KMS-11 (cell line): ENCODE measurements around the gene RPL23.

Experiments
- H2AFZ ChIP-seq: fragments of 200-600 bp; sonication (generic); 2 replicates; pipeline ENCODE4 v1.6.1; 2016; ENCODE audit warnings: antibody characterized with exemption, mixed run types, low read depth
- H3K27ac ChIP-seq: fragments of 200-600 bp; sonication (generic); 2 replicates; pipeline ENCODE4 v1.6.1; 2016; ENCODE audit warnings: mild to moderate bottlenecking, mixed run types
- H3K27me3 ChIP-seq: fragments of 200-600 bp; sonication (generic); 2 replicates; pipeline ENCODE4 v1.6.1; 2017; ENCODE audit warnings: mild to moderate bottlenecking, low read depth, mixed run types, moderate library complexity; ENCODE audit not compliant: insufficient read depth
- H3K36me3 ChIP-seq: fragments of 200-600 bp; sonication (generic); 2 replicates; pipeline ENCODE4 v1.6.1; 2017; ENCODE audit warnings: mild to moderate bottlenecking, mixed run types; ENCODE audit not compliant: insufficient read depth
- H3K4me1 ChIP-seq: fragments of 200-600 bp; sonication (generic); 2 replicates; pipeline ENCODE4 v1.6.1; 2016; ENCODE audit warnings: mild to moderate bottlenecking, low read depth, mixed run types; ENCODE audit not compliant: poor library complexity, severe bottlenecking
- H3K4me2 ChIP-seq: fragments of 200-600 bp; sonication (generic); 2 replicates; pipeline ENCODE4 v1.7.0; 2016; ENCODE audit warnings: mild to moderate bottlenecking, mixed run types
- H3K4me3 ChIP-seq: fragments of 200-600 bp; sonication (generic); IDR thresholded peaks from 2 replicates; pipeline ENCODE4 v1.6.1; 2017; ENCODE audit warnings: low read depth, low read length, mixed read lengths; ENCODE audit not compliant: insufficient read depth
- H3K79me2 ChIP-seq: fragments of 200-600 bp; sonication (generic); 2 replicates; pipeline ENCODE4 v1.6.1; 2016; ENCODE audit warnings: low read depth, mixed run types; ENCODE audit not compliant: insufficient read depth
- H3K9ac ChIP-seq: fragments of 200-600 bp; sonication (generic); 2 replicates; pipeline ENCODE4 v1.6.1; 2016; ENCODE audit warnings: mild to moderate bottlenecking, mixed run types
- H4K20me1 ChIP-seq: fragments of 200-600 bp; sonication (generic); 2 replicates; pipeline ENCODE4 v1.6.1; 2016; ENCODE audit warnings: mild to moderate bottlenecking, mixed run types; ENCODE audit not compliant: insufficient read depth
- TF ChIP-seq, protein P1 (sequence below): fragments of 200-600 bp; sonication (generic); conservative IDR thresholded peaks from 2 replicates; pipeline ENCODE4 v1.6.1; 2017; ENCODE audit warnings: low read depth, mild to moderate bottlenecking, antibody characterized with exemption, low read length, moderate library complexity, mixed read lengths

Gene RPL23

GRCh38 chr17:38872671-38873385 lies 19.3 kb upstream of the RPL23 start:
- peaks cover 44% of the 10 kb centered on the region for H3K4me1 ChIP-seq
- no peaks in the 10 kb centered on the region for H3K27me3 ChIP-seq
- peak overlapping the region; percentile 55; the same call in 1 of the 2 replicates for H3K27ac ChIP-seq
- H3K4me2 ChIP-seq, result peak overlapping the region; percentile 97; the same call in 1 of the 2 replicates
- TF ChIP-seq, protein P1, sequence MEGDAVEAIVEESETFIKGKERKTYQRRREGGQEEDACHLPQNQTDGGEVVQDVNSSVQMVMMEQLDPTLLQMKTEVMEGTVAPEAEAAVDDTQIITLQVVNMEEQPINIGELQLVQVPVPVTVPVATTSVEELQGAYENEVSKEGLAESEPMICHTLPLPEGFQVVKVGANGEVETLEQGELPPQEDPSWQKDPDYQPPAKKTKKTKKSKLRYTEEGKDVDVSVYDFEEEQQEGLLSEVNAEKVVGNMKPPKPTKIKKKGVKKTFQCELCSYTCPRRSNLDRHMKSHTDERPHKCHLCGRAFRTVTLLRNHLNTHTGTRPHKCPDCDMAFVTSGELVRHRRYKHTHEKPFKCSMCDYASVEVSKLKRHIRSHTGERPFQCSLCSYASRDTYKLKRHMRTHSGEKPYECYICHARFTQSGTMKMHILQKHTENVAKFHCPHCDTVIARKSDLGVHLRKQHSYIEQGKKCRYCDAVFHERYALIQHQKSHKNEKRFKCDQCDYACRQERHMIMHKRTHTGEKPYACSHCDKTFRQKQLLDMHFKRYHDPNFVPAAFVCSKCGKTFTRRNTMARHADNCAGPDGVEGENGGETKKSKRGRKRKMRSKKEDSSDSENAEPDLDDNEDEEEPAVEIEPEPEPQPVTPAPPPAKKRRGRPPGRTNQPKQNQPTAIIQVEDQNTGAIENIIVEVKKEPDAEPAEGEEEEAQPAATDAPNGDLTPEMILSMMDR, result no peak
- H4K20me1 ChIP-seq, result no peaks in the 10 kb centered on the region; the same call in 1 of the 2 replicates
- peak overlapping the region; percentile 58; the same call in 1 of the 2 replicates for H3K9ac ChIP-seq
- no peak overlapping the region for H3K4me3 ChIP-seq
- no peak overlapping the region for H2AFZ ChIP-seq
- peaks cover 66% of the 10 kb centered on the region for H3K79me2 ChIP-seq
- no peaks in the 10 kb centered on the region for H3K36me3 ChIP-seq

DNA sequence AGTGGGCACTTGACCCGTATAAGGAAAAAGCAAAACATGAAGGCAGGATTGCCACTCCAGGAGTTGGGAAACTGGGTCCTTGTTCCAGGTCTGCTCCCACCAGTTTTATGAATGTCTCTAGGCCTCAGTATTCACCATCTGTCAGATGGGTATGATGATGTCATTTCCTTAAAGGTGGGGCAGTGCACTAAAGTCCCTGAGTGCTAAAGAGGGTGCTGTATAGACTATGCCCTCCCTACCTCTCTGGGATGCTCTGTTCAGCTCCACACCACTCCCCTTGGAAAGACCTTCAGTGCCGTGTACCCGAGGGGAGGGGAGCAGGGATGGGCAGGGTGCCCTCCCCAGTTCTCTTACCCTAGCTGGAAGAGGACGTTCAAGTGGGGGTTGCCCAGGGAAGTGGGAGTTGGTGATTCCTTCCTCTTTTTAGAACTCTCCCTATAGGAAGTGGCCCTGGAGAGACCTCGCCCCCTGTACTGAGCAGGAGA lies 18.5 kb upstream of the RPL23 start:
- H3K9ac ChIP-seq, result peak overlapping the region; percentile 58; the same call in 1 of the 2 replicates
- peaks cover 36% of the 10 kb centered on the region for H3K4me1 ChIP-seq
- H2AFZ ChIP-seq, result no peak overlapping the region
- peaks cover 60% of the 10 kb centered on the region for H3K79me2 ChIP-seq
- H4K20me1 ChIP-seq, result no peaks in the 10 kb centered on the region
- no peaks in the 10 kb centered on the region for H3K36me3 ChIP-seq
- TF ChIP-seq, protein P1, result no peak
- peak overlapping the region; percentile 55 for H3K27ac ChIP-seq
- H3K27me3 ChIP-seq, result no peaks in the 10 kb centered on the region
- H3K4me2 ChIP-seq, result peak overlapping the region; percentile 97
- H3K4me3 ChIP-seq, result no peak overlapping the region

DNA sequence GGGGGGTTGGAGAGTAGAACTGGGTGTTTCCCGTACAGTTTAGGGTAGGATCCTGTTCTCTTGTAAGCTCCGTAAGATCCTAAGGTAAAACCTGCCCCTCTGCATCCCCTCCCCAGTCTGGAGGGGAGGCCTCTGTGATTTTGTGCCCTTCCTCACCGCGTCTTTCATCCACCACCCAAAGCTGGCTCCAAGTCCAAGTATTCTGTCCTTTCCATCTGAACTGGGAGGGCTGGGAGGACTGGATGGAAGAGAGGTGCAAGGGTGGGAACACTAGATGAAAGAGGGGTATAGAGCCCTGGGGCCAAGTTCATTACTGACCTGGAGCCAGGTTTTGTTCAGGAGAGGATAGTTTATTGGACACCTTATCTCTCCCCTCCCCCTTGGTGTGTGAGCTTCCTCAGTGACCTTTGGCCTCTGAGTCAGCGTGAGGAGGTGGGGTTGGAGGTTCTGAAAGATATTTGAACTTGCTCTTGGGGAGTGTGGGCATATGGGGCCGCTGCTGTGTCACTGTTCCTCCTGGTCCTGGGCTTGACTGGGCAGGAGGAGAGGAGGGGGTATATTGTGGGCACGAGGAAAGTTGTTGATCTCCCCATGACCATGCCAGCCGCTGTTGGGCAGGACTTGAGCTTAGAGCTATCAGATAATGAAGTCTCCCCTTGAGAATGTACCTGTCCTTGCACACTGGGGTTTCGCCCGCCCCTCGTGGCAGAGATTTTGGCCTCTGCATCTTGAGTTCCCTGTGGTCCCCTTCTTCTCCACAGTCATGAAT lies 17.9 kb upstream of the RPL23 start:
- H3K27me3 ChIP-seq, result no peaks in the 10 kb centered on the region
- peaks cover 53% of the 10 kb centered on the region for H3K79me2 ChIP-seq
- H4K20me1 ChIP-seq, result no peaks in the 10 kb centered on the region
- H3K4me2 ChIP-seq, result peak overlapping the region; percentile 97
- TF ChIP-seq, protein P1, result no peak
- H3K9ac ChIP-seq, result peak overlapping the region; percentile 58; the same call in 1 of the 2 replicates
- peak overlapping the region; percentile 55 for H3K27ac ChIP-seq
- peaks cover 30% of the 10 kb centered on the region for H3K4me1 ChIP-seq
- H2AFZ ChIP-seq, result peak overlapping the region; percentile 31; the same call in 1 of the 2 replicates
- H3K36me3 ChIP-seq, result no peaks in the 10 kb centered on the region
- no peak overlapping the region for H3K4me3 ChIP-seq

- peak overlapping the region; percentile 56 for H2AFZ ChIP-seq
- peaks cover 48% of the 10 kb centered on the region for H3K79me2 ChIP-seq
Observed at GRCh38 chr17:38870259-38871165, 17.0 kb upstream of the RPL23 start.

More at GRCh38 chr17:38870259-38871165, 17.0 kb upstream of the RPL23 start:
- TF ChIP-seq, protein P1, result no peak
- peak overlapping the region; percentile 62 for H3K9ac ChIP-seq
- peak overlapping the region; percentile 97 for H3K4me2 ChIP-seq
- peak overlapping the region; percentile 64 for H3K4me3 ChIP-seq
- peaks cover 25% of the 10 kb centered on the region for H3K4me1 ChIP-seq
- no peaks in the 10 kb centered on the region for H4K20me1 ChIP-seq
- H3K36me3 ChIP-seq, result no peaks in the 10 kb centered on the region
- H3K27me3 ChIP-seq, result no peaks in the 10 kb centered on the region
- H3K27ac ChIP-seq, result peak overlapping the region; percentile 74
